Regular cardiac myocyte (primary cell): Measurements from ENCODE around the gene SMU1. TPM values are rescaled to one million over a fixed set of nuclear protein-coding genes. Genes with fewer than 3 reads are reported as not detected.

Experiments used
- total RNA-seq: library from RNA; depleted of rRNA; stranded (reverse); fragments of >200 nt; gene quantifications from 2 replicates; pipeline ENCODE4 v1.2.3, GENCODE V29; 2014

SMU1 gene
- 35.8 and 42.2 TPM in 2 replicates for total RNA-seq

GRCh38 chr9:33076046-33077004 lies at the start of gene SMU1:
TSS of gene SMU1 (minus strand) at chr9:33076674. CDS start at chr9:33076608, 66 bp downstream.

GRCh38 chr9:33024966-33025571 lies 51.4 kb downstream of the SMU1 start, which contains the start of gene DNAJA1:
TSS of gene DNAJA1 (plus strand) at chr9:33025273. CDS start at chr9:33026485, 1,212 bp downstream.

Other genes starting within 250 kb of the SMU1 start
- 36.4 and 53.5 TPM in 2 replicates for gene APTX, start 75.0 kb downstream of the SMU1 start, total RNA-seq
- gene DNAJA1, start 51.4 kb downstream of the SMU1 start, total RNA-seq: 95.8 and 216 TPM in 2 replicates
- gene B4GALT1, start 90.7 kb upstream of the SMU1 start, total RNA-seq: 37.2 and 51.6 TPM in 2 replicates
- gene SPINK4, start 163.5 kb upstream of the SMU1 start, total RNA-seq: not detected in 2 replicates
- gene BAG1, start 188.0 kb upstream of the SMU1 start, total RNA-seq: 14.0 and 19.2 TPM in 2 replicates
- gene CHMP5, start 188.4 kb upstream of the SMU1 start, total RNA-seq: 129 and 156 TPM in 2 replicates
- 18.6 and 19.4 TPM in 2 replicates for gene NFX1, start 213.8 kb upstream of the SMU1 start, total RNA-seq